NCI-H187 treated with DMSO at 0.1 percent for 48 hours (cell line): ENCODE data around the gene STPG3.

Experiments used
- DNase-seq: peaks from one replicate; lab custom pipeline; 2025; lab: John Stamatoyannopoulos, UW

The STPG3 gene

GRCh38 chr9:137266585-137267453 lies 15.7 kb downstream of the STPG3 start:
- DNase-seq: no peak

GRCh38 chr9:137267933-137268355 lies 16.9 kb downstream of the STPG3 start:
- no peak for DNase-seq

GRCh38 chr9:137268538-137269201 lies 17.6 kb downstream of the STPG3 start:
- no peak for DNase-seq

- DNase-seq: no peak
Observed at GRCh38 chr9:137269231-137269772, 18.2 kb downstream of the STPG3 start.

- DNase-seq: no peak
Observed at GRCh38 chr9:137270929-137271695, 20.0 kb downstream of the STPG3 start.

GRCh38 chr9:137271696-137272076 lies 20.6 kb downstream of the STPG3 start:
- no peak for DNase-seq

GRCh38 chr9:137272241-137273094 lies 21.4 kb downstream of the STPG3 start:
- no peak for DNase-seq

GRCh38 chr9:137273095-137273490 lies 22.0 kb downstream of the STPG3 start:
- no peak for DNase-seq

GRCh38 chr9:137273611-137274320 lies 22.7 kb downstream of the STPG3 start:
- no peak for DNase-seq

- DNase-seq: no peak
Observed at GRCh38 chr9:137275203-137275587, 24.1 kb downstream of the STPG3 start.

- DNase-seq: no peak
Observed at GRCh38 chr9:137275588-137276472, 24.7 kb downstream of the STPG3 start.

- no peak for DNase-seq
Observed at GRCh38 chr9:137276473-137277328, 25.6 kb downstream of the STPG3 start.

- DNase-seq: no peak
Observed at GRCh38 chr9:137277329-137278041, 26.4 kb downstream of the STPG3 start, which contains the start of gene TOR4A. Gene TOR4A (plus strand): TSS chr9:137277726. CDS start chr9:137278690, 964 bp downstream.

GRCh38 chr9:137278061-137278701 lies 27.1 kb downstream of the STPG3 start:
- DNase-seq: no peak

- DNase-seq: no peak
Observed at GRCh38 chr9:137278721-137279711, 27.9 kb downstream of the STPG3 start.
